ENCODE results near the gene ZC3H4. TPM values are rescaled to one million over a fixed set of nuclear protein-coding genes. Genes with fewer than 3 reads are reported as not detected.

Gene ZC3H4
- 10 to 100 TPM; 44.4 to 53.4 (median 52.8) TPM for total RNA-seq
- long read RNA-seq, donor 1, partial matches to known transcripts: 4 of 38 reads
- long read RNA-seq, donor 1, other reads (novel, unspliced or antisense): 34 of 38 reads
- long read RNA-seq, donor 2, partial matches to known transcripts: 0 of 7 reads
- long read RNA-seq, donor 2, other reads (novel, unspliced or antisense): 7 of 7 reads

DNA sequence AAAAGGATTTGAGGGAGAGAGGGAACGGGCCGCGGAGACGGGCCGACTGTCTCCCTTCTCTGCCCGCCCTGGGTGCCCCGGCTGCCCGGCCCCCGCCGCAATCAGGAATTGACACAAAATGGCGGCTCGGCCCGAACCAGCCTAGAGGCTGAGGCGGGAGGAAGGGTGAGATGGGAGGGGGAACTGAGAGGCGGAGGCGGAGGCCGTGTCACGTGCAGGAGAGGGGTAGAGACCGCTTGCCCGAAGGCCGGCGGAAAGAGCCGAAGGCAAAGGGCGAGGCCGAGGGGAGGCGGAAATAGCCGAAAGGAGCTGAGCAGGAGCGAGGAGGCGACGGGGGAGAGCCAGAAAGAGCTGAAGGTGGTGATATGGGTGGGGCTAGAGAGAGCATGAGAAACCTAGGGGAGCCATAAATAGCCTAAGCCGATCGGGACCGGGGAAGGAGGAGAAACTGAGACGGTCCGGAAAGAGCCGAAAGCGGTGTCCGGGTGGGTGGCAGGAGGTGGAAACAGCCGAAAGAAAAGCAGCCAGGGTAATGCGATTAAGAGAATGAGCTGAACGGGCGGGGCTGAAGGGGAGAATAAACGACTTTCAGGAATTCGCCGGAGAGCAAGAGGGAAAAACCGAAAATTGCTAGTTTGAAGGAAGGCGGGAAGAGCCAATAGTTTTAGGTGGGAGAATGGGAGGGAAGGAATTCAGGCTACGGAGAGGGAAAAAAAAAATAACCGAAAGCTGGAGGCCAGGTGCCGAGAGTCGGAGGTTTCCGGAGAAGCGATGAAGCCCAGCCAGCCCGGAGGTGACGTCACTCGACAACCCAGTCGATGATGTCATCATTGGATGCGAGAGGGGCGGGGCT lies at the start of gene ZC3H4:
Gene ZC3H4 (minus strand): TSS at position 780 of the 853 bp plus-strand sequence. CDS start 1,192 bp downstream, outside the sequence.
- peak; percentile 90 for ATAC-seq
- TF ChIP-seq, protein P1, sequence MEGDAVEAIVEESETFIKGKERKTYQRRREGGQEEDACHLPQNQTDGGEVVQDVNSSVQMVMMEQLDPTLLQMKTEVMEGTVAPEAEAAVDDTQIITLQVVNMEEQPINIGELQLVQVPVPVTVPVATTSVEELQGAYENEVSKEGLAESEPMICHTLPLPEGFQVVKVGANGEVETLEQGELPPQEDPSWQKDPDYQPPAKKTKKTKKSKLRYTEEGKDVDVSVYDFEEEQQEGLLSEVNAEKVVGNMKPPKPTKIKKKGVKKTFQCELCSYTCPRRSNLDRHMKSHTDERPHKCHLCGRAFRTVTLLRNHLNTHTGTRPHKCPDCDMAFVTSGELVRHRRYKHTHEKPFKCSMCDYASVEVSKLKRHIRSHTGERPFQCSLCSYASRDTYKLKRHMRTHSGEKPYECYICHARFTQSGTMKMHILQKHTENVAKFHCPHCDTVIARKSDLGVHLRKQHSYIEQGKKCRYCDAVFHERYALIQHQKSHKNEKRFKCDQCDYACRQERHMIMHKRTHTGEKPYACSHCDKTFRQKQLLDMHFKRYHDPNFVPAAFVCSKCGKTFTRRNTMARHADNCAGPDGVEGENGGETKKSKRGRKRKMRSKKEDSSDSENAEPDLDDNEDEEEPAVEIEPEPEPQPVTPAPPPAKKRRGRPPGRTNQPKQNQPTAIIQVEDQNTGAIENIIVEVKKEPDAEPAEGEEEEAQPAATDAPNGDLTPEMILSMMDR (IDR thresholded peaks at IDR 0.05): no peak
- H3K36me3 ChIP-seq (ENCODE audit: low read depth): no peaks in the 10 kb centered on the region
- DNase-seq: peak; percentile 98 to 100 (median 100)
- H3K4me3 ChIP-seq: peak within 1 kb of the TSS; percentile 92
- peaks cover 9% of the 10 kb centered on the region for H3K4me1 ChIP-seq (ENCODE audit: low read depth)
- intact Hi-C loops (cut with DNase I, micrococcal nuclease): no loop called here
- no peaks in the 10 kb centered on the region for H3K9me3 ChIP-seq

DNA sequence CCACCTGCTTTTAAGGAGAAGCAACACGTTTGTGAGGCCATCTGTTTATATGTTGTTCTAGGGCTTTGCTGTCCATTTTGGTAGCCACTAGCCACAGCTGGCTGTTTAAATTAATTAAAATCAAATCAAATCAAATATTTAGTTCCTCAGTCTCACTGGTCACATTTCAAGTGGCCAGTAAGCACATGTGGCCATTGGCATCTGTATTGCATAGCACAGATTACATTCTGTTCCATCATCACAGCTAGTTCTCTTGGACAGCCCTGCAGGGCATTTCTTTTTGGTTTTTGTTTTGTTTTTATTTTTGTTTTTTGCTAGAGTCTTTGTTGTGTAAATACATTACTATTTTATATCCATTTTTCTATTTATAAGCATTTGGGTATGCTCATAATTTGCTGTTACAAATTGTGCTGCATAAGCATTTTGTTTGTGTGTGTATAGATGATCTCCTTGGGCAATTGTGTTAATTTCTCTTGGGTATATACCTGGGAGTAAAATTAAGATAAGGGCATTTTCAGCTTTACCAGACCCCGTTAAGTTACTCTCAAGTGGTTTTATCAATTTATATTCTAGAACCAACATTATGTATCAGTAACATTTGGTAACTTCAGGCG lies 48.4 kb upstream of the ZC3H4 start:
- no peak for DNase-seq
- ATAC-seq: no peak
- Histone ChIP-seq H3K4me3 (no peak overlapping the region), H3K36me3 (ENCODE audit: low read depth) (no peaks in the 10 kb centered on the region), H3K4me1 (ENCODE audit: low read depth) (peaks cover 27% of the 10 kb centered on the region), H3K9me3 (no peaks in the 10 kb centered on the region)
- intact Hi-C loops (cut with DNase I, micrococcal nuclease): no loop called here
- TF ChIP-seq, protein P1 (IDR thresholded peaks at IDR 0.05): no peak

DNA sequence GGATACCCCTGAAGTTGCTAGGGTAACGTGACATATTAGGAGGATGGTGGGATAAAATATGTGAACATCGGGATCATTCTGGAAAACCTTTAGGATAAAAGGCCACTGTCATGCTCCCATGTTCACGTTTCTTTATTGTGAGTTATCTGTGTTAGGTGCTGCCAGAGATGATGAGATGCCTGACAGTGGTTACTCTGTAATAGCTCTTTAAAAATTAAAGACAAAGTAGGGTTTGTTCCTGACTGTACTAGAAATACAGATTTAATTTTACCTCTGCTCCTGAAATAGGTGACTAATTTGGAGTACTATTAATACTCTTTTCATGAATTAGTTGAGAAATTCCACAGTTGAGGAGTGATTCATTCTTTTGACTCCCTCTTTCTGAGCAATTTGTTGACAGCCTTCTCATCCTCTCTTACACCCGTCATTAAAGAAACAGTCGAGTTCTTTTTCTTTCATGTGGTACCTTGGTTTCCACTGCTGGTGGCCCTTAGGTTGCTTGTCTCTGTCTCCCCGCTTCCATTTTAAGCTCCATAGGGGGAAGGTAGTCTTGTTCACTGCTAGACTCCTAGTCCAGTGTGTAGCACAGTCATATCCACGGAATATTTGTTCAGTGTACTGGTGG lies 45.4 kb upstream of the ZC3H4 start:
- ATAC-seq: peak; percentile 10
- DNase-seq: no peak
- TF ChIP-seq, protein P1 (IDR thresholded peaks at IDR 0.05): no peak
- H3K4me3 ChIP-seq: no peak overlapping the region
- H3K9me3 ChIP-seq: no peaks in the 10 kb centered on the region
- no peaks in the 10 kb centered on the region for H3K36me3 ChIP-seq (ENCODE audit: low read depth)
- intact Hi-C loops (cut with DNase I, micrococcal nuclease): no loop called here
- peaks cover 45% of the 10 kb centered on the region for H3K4me1 ChIP-seq (ENCODE audit: low read depth)

DNA sequence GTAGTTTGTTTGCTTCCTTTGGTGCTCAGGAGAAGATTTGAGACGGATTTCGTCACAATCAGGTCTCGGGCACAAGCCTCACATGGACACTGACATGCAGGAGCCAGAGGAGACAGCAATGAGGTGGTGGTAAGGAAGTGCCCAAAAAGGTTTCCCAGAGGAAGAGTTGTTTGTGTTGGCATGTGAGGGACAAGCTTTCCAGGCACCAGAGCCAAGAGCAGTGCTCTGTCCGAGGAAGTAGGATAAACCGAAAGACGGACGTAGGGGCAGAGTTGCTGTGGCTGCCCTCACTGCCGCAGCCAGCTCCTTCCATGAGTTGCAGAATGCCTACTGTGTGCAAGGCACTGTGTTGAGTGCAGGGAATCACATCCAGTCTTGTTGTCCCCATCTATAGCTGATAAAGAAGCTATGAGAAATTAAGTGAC lies 44.8 kb upstream of the ZC3H4 start:
- intact Hi-C loops (cut with DNase I, micrococcal nuclease): no loop called here
- H3K36me3 ChIP-seq (ENCODE audit: low read depth): no peaks in the 10 kb centered on the region
- H3K4me1 ChIP-seq (ENCODE audit: low read depth): peaks cover 48% of the 10 kb centered on the region
- ATAC-seq (peak; percentile 35), DNase-seq (peak in 1 of 3 donors; percentile 31)
- no peaks in the 10 kb centered on the region for H3K9me3 ChIP-seq
- TF ChIP-seq, protein P1 (IDR thresholded peaks at IDR 0.05): no peak
- no peak overlapping the region for H3K4me3 ChIP-seq
